SKM-1 (cell line): ENCODE measurements around the gene FBXO21.

Experiments
- DNase-seq: peaks from one replicate; lab custom pipeline; 2025; ENCODE audit not compliant: unreplicated experiment; lab: John Stamatoyannopoulos, UW

FBXO21 gene

GRCh38 chr12:117140397-117141096 lies 49.7 kb downstream of the FBXO21 start:
- no peak for DNase-seq

GRCh38 chr12:117139025-117139717 lies 51.1 kb downstream of the FBXO21 start:
- no peak for DNase-seq

- no peak for DNase-seq
Observed at GRCh38 chr12:117134721-117135120, 55.5 kb downstream of the FBXO21 start.

GRCh38 chr12:117134059-117134458 lies 56.2 kb downstream of the FBXO21 start:
- DNase-seq = no peak

GRCh38 chr12:117130801-117131200 lies 59.5 kb downstream of the FBXO21 start:
- DNase-seq = no peak

- no peak for DNase-seq
Observed at GRCh38 chr12:117129391-117129790, 60.9 kb downstream of the FBXO21 start.

- DNase-seq = no peak
Observed at GRCh38 chr12:117127933-117128823, 62.1 kb downstream of the FBXO21 start.

GRCh38 chr12:117126335-117126734 lies 63.9 kb downstream of the FBXO21 start:
- DNase-seq = no peak

- no peak for DNase-seq
Observed at GRCh38 chr12:117125767-117126166, 64.5 kb downstream of the FBXO21 start.

GRCh38 chr12:117125272-117125613 lies 65.0 kb downstream of the FBXO21 start:
- DNase-seq = no peak

- DNase-seq = no peak
Observed at GRCh38 chr12:117124421-117125271, 65.6 kb downstream of the FBXO21 start.

- DNase-seq = no peak
Observed at GRCh38 chr12:117121441-117121840, 68.8 kb downstream of the FBXO21 start.

GRCh38 chr12:117120787-117121186 lies 69.5 kb downstream of the FBXO21 start:
- DNase-seq = no peak

- no peak for DNase-seq
Observed at GRCh38 chr12:117119592-117120198, 70.6 kb downstream of the FBXO21 start.

- DNase-seq = no peak
Observed at GRCh38 chr12:117118838-117119591, 71.3 kb downstream of the FBXO21 start.

- no peak for DNase-seq
Observed at GRCh38 chr12:117114784-117115183, 75.5 kb downstream of the FBXO21 start.

GRCh38 chr12:117113231-117113630 lies 77.0 kb downstream of the FBXO21 start:
- DNase-seq = no peak

- DNase-seq = no peak
Observed at GRCh38 chr12:117111821-117112595, 78.3 kb downstream of the FBXO21 start.

- no peak for DNase-seq
Observed at GRCh38 chr12:117111386-117111785, 78.9 kb downstream of the FBXO21 start.
